RWPE2 (cell line): ENCODE data around the gene GPR151.

Experiments used
- ATAC-seq: fragments of 200-7000 bp; cut with Tn5 transposase; 3 replicates; pipeline ENCODE4 v1.9.1; 2021; ENCODE audit warnings: low read depth
- DNase-seq: peaks from one replicate; pipeline ENCODE4 v3.0.0-alpha.2; 2020; ENCODE audit warnings: low spot score
- H3K27ac ChIP-seq: fragments of 450-650 bp; 2 replicates; pipeline ENCODE4 v1.5.1; 2017; ENCODE audit warnings: mild to moderate bottlenecking; ENCODE audit not compliant: poor library complexity, severe bottlenecking
- H3K27me3 ChIP-seq: fragments of 250-450 bp; sonication (Bioruptor Pico); 2 replicates; pipeline ENCODE4 v1.5.1; 2021; ENCODE audit warnings: mild to moderate bottlenecking, moderate library complexity; ENCODE audit not compliant: insufficient read depth, poor library complexity, severe bottlenecking
- H3K36me3 ChIP-seq: fragments of 250-450 bp; sonication (Bioruptor Pico); 2 replicates; pipeline ENCODE4 v1.5.1; 2020; ENCODE audit warnings: low read depth, mild to moderate bottlenecking, moderate library complexity
- H3K4me1 ChIP-seq: fragments of 250-450 bp; sonication (Bioruptor Pico); 2 replicates; pipeline ENCODE4 v1.5.1; 2021; ENCODE audit warnings: mild to moderate bottlenecking, moderate library complexity; ENCODE audit not compliant: insufficient read depth, poor library complexity, severe bottlenecking
- H3K4me3 ChIP-seq: fragments of 250-450 bp; sonication (Bioruptor Pico); 2 replicates; pipeline ENCODE4 v1.5.1; 2021; ENCODE audit warnings: mild to moderate bottlenecking, moderate library complexity; ENCODE audit not compliant: severe bottlenecking
- H3K9me3 ChIP-seq: fragments of 250-450 bp; sonication (Bioruptor Pico); 2 replicates; pipeline ENCODE4 v1.5.1; 2021; ENCODE audit warnings: mild to moderate bottlenecking, moderate library complexity; ENCODE audit not compliant: severe bottlenecking
- TF ChIP-seq, protein P1 (sequence below): fragments of 450-650 bp; IDR thresholded peaks from one replicate; pipeline ENCODE4 v1.5.1; 2017; ENCODE audit warnings: mild to moderate bottlenecking, moderate library complexity; ENCODE audit not compliant: poor library complexity, severe bottlenecking

Gene GPR151

GRCh38 chr5:146521403-146522106 lies 5.6 kb upstream of the GPR151 start:
- H3K4me3 ChIP-seq: no peak overlapping the region
- TF ChIP-seq, protein P1, sequence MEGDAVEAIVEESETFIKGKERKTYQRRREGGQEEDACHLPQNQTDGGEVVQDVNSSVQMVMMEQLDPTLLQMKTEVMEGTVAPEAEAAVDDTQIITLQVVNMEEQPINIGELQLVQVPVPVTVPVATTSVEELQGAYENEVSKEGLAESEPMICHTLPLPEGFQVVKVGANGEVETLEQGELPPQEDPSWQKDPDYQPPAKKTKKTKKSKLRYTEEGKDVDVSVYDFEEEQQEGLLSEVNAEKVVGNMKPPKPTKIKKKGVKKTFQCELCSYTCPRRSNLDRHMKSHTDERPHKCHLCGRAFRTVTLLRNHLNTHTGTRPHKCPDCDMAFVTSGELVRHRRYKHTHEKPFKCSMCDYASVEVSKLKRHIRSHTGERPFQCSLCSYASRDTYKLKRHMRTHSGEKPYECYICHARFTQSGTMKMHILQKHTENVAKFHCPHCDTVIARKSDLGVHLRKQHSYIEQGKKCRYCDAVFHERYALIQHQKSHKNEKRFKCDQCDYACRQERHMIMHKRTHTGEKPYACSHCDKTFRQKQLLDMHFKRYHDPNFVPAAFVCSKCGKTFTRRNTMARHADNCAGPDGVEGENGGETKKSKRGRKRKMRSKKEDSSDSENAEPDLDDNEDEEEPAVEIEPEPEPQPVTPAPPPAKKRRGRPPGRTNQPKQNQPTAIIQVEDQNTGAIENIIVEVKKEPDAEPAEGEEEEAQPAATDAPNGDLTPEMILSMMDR: no peak

DNA sequence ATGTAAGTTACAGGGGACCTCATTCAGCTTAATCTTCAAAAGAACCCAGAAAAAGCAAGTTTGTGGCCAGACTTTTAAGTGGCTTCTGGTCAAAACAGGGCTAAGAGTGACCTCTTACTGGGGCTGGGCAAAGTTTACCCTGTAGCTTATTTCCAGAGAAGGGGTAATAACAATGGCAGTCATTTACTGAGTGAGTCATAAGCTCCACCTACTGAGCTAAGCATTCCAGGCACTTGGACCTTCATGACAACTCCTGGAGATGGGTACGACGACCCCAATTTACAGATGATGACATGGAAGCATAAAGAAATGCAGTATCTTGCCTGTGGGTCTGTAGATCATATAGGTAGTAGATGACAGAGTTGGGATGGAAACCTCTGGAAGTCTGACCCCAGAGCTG lies 4.7 kb upstream of the GPR151 start:
- Histone ChIP-seq H3K36me3 (no peaks in the 10 kb centered on the region), H3K9me3 (no peaks in the 10 kb centered on the region), H3K4me1 (no peaks in the 10 kb centered on the region), H3K27ac (no peak overlapping the region), H3K4me3 (no peak overlapping the region), H3K27me3 (no peaks in the 10 kb centered on the region)
- no peak for ATAC-seq
- TF ChIP-seq, protein P1: no peak
- no peak for DNase-seq

More at GRCh38 chr5:146521403-146522106, 5.6 kb upstream of the GPR151 start:
- H3K36me3 ChIP-seq: no peaks in the 10 kb centered on the region
- DNase-seq (no peak), ATAC-seq (peak; percentile 32; the same call in 1 of the 3 replicates)
- no peaks in the 10 kb centered on the region for H3K9me3 ChIP-seq
- no peaks in the 10 kb centered on the region for H3K4me1 ChIP-seq
- H3K27me3 ChIP-seq: no peaks in the 10 kb centered on the region
- no peak overlapping the region for H3K27ac ChIP-seq

DNA sequence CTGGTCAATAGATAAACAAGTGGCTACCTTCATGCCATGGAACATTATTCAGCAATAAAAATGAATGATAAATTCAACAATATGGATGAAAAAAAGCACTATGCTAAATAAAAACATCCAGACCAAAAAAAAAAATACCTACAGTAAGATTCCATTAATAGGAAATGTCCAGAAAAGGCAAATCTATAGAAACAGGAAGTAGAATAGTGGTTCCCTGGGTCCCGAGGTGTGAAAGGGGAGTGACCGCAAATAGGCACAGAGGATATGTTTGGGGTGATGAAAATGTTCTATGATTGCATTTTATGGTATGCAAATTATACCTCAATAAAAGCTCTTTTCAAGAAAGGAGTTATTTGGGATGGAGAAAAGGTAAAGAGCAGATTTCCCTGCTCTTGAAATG lies 3.6 kb upstream of the GPR151 start:
- DNase-seq (no peak), ATAC-seq (no peak)

DNA sequence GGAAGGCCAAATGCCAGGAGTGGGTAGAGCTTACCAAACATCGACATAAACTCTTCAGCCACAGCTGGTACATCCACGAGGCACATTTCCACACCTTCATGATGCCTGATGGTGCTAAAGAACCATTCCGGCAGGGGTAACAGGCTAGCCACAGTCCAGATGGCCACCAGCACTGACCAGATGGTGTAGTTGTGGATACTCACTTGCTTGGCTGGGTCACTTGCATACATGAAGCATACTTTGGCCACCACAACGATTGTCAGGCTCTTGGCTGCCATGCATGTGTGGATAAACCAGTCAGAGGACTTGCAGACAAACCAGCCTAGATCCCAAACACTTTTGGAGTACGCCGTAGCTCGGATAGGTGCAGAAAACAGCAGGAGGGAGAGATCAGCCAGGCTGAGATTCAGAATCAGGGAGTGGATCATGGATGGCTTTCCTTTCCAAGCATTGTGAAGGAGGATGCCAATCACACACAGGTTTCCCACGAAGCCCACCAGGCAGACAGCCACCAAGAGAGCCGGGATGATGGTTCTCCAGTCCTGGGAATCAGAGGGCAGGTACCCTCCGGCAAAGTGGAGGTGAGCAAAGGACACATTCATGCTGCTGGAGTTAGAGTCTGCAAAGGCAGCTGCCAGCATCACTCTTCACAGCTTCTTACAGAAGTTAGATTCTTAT lies 378 bp downstream of the GPR151 start:
- H3K27me3 ChIP-seq: no peaks in the 10 kb centered on the region
- H3K9me3 ChIP-seq: no peaks in the 10 kb centered on the region
- peak; percentile 28 for ATAC-seq
- TF ChIP-seq, protein P1: no peak
- DNase-seq: no peak
- peaks cover 28% of the 10 kb centered on the region for H3K36me3 ChIP-seq
- H3K4me3 ChIP-seq: no peak overlapping the region
- H3K27ac ChIP-seq: no peak overlapping the region
- H3K4me1 ChIP-seq: no peaks in the 10 kb centered on the region

More for the DNA sequence above, 3.6 kb upstream of the GPR151 start:
- H3K4me3 ChIP-seq: no peak overlapping the region
- H3K27me3 ChIP-seq: no peaks in the 10 kb centered on the region
- H3K9me3 ChIP-seq: no peaks in the 10 kb centered on the region
- no peak overlapping the region for H3K27ac ChIP-seq
- TF ChIP-seq, protein P1: no peak
- H3K4me1 ChIP-seq: no peaks in the 10 kb centered on the region
- no peaks in the 10 kb centered on the region for H3K36me3 ChIP-seq

GRCh38 chr5:146514575-146514974 lies 1.4 kb downstream of the GPR151 start:
- H3K4me3 ChIP-seq: no peak overlapping the region
- H3K27me3 ChIP-seq: no peaks in the 10 kb centered on the region
- no peaks in the 10 kb centered on the region for H3K4me1 ChIP-seq
- H3K9me3 ChIP-seq: no peaks in the 10 kb centered on the region
- H3K36me3 ChIP-seq: peaks cover 38% of the 10 kb centered on the region
- H3K27ac ChIP-seq: no peak overlapping the region
- ATAC-seq (no peak), DNase-seq (no peak)
- TF ChIP-seq, protein P1: no peak
